Ishikawa (cell line): Measurements from ENCODE around the gene GRIK4.

ENCODE experiments used
- CREB1 ChIP-seq: IDR thresholded peaks from 2 replicates; pipeline ENCODE4 v1.6.1; 2012; ENCODE audit warnings: low read depth
- EP300 ChIP-seq: IDR thresholded peaks from 2 replicates; pipeline ENCODE4 v1.6.1; 2012; ENCODE audit warnings: borderline replicate concordance
- TEAD4 ChIP-seq: IDR thresholded peaks from 2 replicates; pipeline ENCODE4 v1.6.1; 2012
- ZBTB7A ChIP-seq: IDR thresholded peaks from 2 replicates; pipeline ENCODE4 v1.6.1; 2012; ENCODE audit warnings: low read depth

- TF ChIP-seq EP300 (no peak), CREB1 (no peak), TEAD4 (no peak), ZBTB7A (no peak)
Measured at GRCh38 chr11:120510406-120511115, 987 bp upstream of the GRIK4 start.
